ENCODE results near the gene MORN3.

The MORN3 gene

GRCh38 chr12:121626087-121626852 lies 43.2 kb downstream of the MORN3 start, which contains the start of gene ORAI1:
ORAI1 (plus strand) TSS chr12:121626530.
- peaks cover 16% of the 10 kb centered on the region for H3K4me1 ChIP-seq (ENCODE audit: insufficient read depth, low read length)
- no peaks in the 10 kb centered on the region for H3K27me3 ChIP-seq (ENCODE audit: insufficient read depth, low read length)
- no peaks in the 10 kb centered on the region for H3K9me3 ChIP-seq (ENCODE audit: low read length)
- H3K36me3 ChIP-seq (ENCODE audit: insufficient read depth, low read length), result no peaks in the 10 kb centered on the region
- peak within 1 kb of the TSS; percentile 42 for H2AFZ ChIP-seq (ENCODE audit: low read depth, low read length)
- H3K4me3 ChIP-seq (ENCODE audit: low read length), result peak within 1 kb of the TSS; percentile 61

GRCh38 chr12:121620333-121620891 lies 49.0 kb downstream of the MORN3 start:
- Histone ChIP-seq H3K27me3 (ENCODE audit: insufficient read depth, low read length) (no peaks in the 10 kb centered on the region), H3K9me3 (ENCODE audit: low read length) (no peaks in the 10 kb centered on the region), H2AFZ (ENCODE audit: low read depth, low read length) (no peak overlapping the region), H3K4me3 (ENCODE audit: low read length) (no peak overlapping the region), H3K36me3 (ENCODE audit: insufficient read depth, low read length) (no peaks in the 10 kb centered on the region), H3K4me1 (ENCODE audit: insufficient read depth, low read length) (peaks cover 8% of the 10 kb centered on the region)

GRCh38 chr12:121618659-121619233 lies 50.7 kb downstream of the MORN3 start:
- Histone ChIP-seq H3K4me1 (ENCODE audit: insufficient read depth, low read length) (peaks cover 4% of the 10 kb centered on the region), H3K9me3 (ENCODE audit: low read length) (no peaks in the 10 kb centered on the region), H2AFZ (ENCODE audit: low read depth, low read length) (no peak overlapping the region), H3K27me3 (ENCODE audit: insufficient read depth, low read length) (no peaks in the 10 kb centered on the region), H3K36me3 (ENCODE audit: insufficient read depth, low read length) (no peaks in the 10 kb centered on the region), H3K4me3 (ENCODE audit: low read length) (no peak overlapping the region)

- Histone ChIP-seq H3K9me3 (ENCODE audit: low read length) (no peaks in the 10 kb centered on the region), H2AFZ (ENCODE audit: low read depth, low read length) (no peak overlapping the region)
Observed at GRCh38 chr12:121614872-121615467, 54.5 kb downstream of the MORN3 start.

GRCh38 chr12:121613462-121613861 lies 56.0 kb downstream of the MORN3 start:
- Histone ChIP-seq H3K4me1 (ENCODE audit: insufficient read depth, low read length) (peaks cover 5% of the 10 kb centered on the region), H3K27me3 (ENCODE audit: insufficient read depth, low read length) (no peaks in the 10 kb centered on the region), H3K4me3 (ENCODE audit: low read length) (no peak overlapping the region), H2AFZ (ENCODE audit: low read depth, low read length) (no peak overlapping the region), H3K36me3 (ENCODE audit: insufficient read depth, low read length) (no peaks in the 10 kb centered on the region), H3K9me3 (ENCODE audit: low read length) (no peaks in the 10 kb centered on the region)

More at GRCh38 chr12:121614872-121615467, 54.5 kb downstream of the MORN3 start:
- Histone ChIP-seq H3K4me1 (ENCODE audit: insufficient read depth, low read length) (peaks cover 5% of the 10 kb centered on the region), H3K4me3 (ENCODE audit: low read length) (no peak overlapping the region), H3K27me3 (ENCODE audit: insufficient read depth, low read length) (no peaks in the 10 kb centered on the region), H3K36me3 (ENCODE audit: insufficient read depth, low read length) (no peaks in the 10 kb centered on the region)

- H2AFZ ChIP-seq (ENCODE audit: low read depth, low read length), result no peak overlapping the region
- no peaks in the 10 kb centered on the region for H3K27me3 ChIP-seq (ENCODE audit: insufficient read depth, low read length)
- H3K4me3 ChIP-seq (ENCODE audit: low read length), result no peak overlapping the region
- H3K36me3 ChIP-seq (ENCODE audit: insufficient read depth, low read length), result no peaks in the 10 kb centered on the region
- H3K4me1 ChIP-seq (ENCODE audit: insufficient read depth, low read length), result peaks cover 5% of the 10 kb centered on the region
- no peaks in the 10 kb centered on the region for H3K9me3 ChIP-seq (ENCODE audit: low read length)
Observed at GRCh38 chr12:121611306-121611705, 58.1 kb downstream of the MORN3 start.

GRCh38 chr12:121610239-121611149 lies 59.0 kb downstream of the MORN3 start:
- H2AFZ ChIP-seq (ENCODE audit: low read depth, low read length), result no peak overlapping the region
- H3K4me1 ChIP-seq (ENCODE audit: insufficient read depth, low read length), result peaks cover 5% of the 10 kb centered on the region
- H3K4me3 ChIP-seq (ENCODE audit: low read length), result no peak overlapping the region
- no peaks in the 10 kb centered on the region for H3K9me3 ChIP-seq (ENCODE audit: low read length)
- no peaks in the 10 kb centered on the region for H3K36me3 ChIP-seq (ENCODE audit: insufficient read depth, low read length)
- no peaks in the 10 kb centered on the region for H3K27me3 ChIP-seq (ENCODE audit: insufficient read depth, low read length)

- H3K9me3 ChIP-seq (ENCODE audit: low read length), result no peaks in the 10 kb centered on the region
- H3K4me3 ChIP-seq (ENCODE audit: low read length), result no peak overlapping the region
- no peak overlapping the region for H2AFZ ChIP-seq (ENCODE audit: low read depth, low read length)
- H3K36me3 ChIP-seq (ENCODE audit: insufficient read depth, low read length), result no peaks in the 10 kb centered on the region
- H3K4me1 ChIP-seq (ENCODE audit: insufficient read depth, low read length), result peaks cover 5% of the 10 kb centered on the region
- no peaks in the 10 kb centered on the region for H3K27me3 ChIP-seq (ENCODE audit: insufficient read depth, low read length)
Observed at GRCh38 chr12:121608301-121608700, 61.2 kb downstream of the MORN3 start.

GRCh38 chr12:121603581-121603980 lies 65.9 kb downstream of the MORN3 start:
- H3K27me3 ChIP-seq (ENCODE audit: insufficient read depth, low read length), result no peaks in the 10 kb centered on the region
- no peak overlapping the region for H3K4me3 ChIP-seq (ENCODE audit: low read length)
- H3K36me3 ChIP-seq (ENCODE audit: insufficient read depth, low read length), result no peaks in the 10 kb centered on the region
- H2AFZ ChIP-seq (ENCODE audit: low read depth, low read length), result no peak overlapping the region
- no peaks in the 10 kb centered on the region for H3K9me3 ChIP-seq (ENCODE audit: low read length)
- no peaks in the 10 kb centered on the region for H3K4me1 ChIP-seq (ENCODE audit: insufficient read depth, low read length)

GRCh38 chr12:121602766-121603165 lies 66.7 kb downstream of the MORN3 start:
- Histone ChIP-seq H3K4me3 (ENCODE audit: low read length) (no peak overlapping the region), H2AFZ (ENCODE audit: low read depth, low read length) (no peak overlapping the region), H3K27me3 (ENCODE audit: insufficient read depth, low read length) (no peaks in the 10 kb centered on the region), H3K9me3 (ENCODE audit: low read length) (no peaks in the 10 kb centered on the region), H3K36me3 (ENCODE audit: insufficient read depth, low read length) (no peaks in the 10 kb centered on the region), H3K4me1 (ENCODE audit: insufficient read depth, low read length) (no peaks in the 10 kb centered on the region)

- Histone ChIP-seq H3K36me3 (ENCODE audit: insufficient read depth, low read length) (peaks cover 5% of the 10 kb centered on the region), H3K4me1 (ENCODE audit: insufficient read depth, low read length) (no peaks in the 10 kb centered on the region), H3K27me3 (ENCODE audit: insufficient read depth, low read length) (no peaks in the 10 kb centered on the region), H3K9me3 (ENCODE audit: low read length) (no peaks in the 10 kb centered on the region), H2AFZ (ENCODE audit: low read depth, low read length) (no peak overlapping the region), H3K4me3 (ENCODE audit: low read length) (no peak overlapping the region)
Observed at GRCh38 chr12:121600702-121601336, 68.6 kb downstream of the MORN3 start.

Data from neuron (in vitro differentiated cells).